ENCODE measurements around the gene EP300.

The EP300 gene

GRCh38 chr22:41215926-41216325, 123.5 kb downstream of the EP300 start:
- DNase-seq (ENCODE audit: extremely low spot score), result no peak
- TF ChIP-seq CTCF (IDR thresholded peaks at IDR 0.05; ENCODE audit: control extremely low read depth, extremely low read depth, low read depth, missing control alignments), result no peak
- POLR2A ChIA-PET, result no interaction called here
- CTCF ChIA-PET, result interaction anchor here (2.1 kb wide), 1 partner anchor 22 kb away, joined by 10 read pairs; no protein-coding TSS in a partner anchor

GRCh38 chr22:41216984-41217383, 124.6 kb downstream of the EP300 start:
- TF ChIP-seq CTCF (IDR thresholded peaks at IDR 0.05; ENCODE audit: control extremely low read depth, extremely low read depth, low read depth, missing control alignments), result no peak
- DNase-seq (ENCODE audit: extremely low spot score), result no peak
- ChIA-PET CTCF (interaction anchor here (1.1 to 2.1 kb wide), 4 partner anchors 9 to 97 kb away, joined by 3 to 10 read pairs (median 3); no protein-coding TSS in a partner anchor), POLR2A (interaction anchor here (1.2 kb wide), 1 partner anchor 9 kb away, joined by 3 read pairs; no protein-coding TSS in a partner anchor)

GRCh38 chr22:41217553-41218157, 125.3 kb downstream of the EP300 start:
- POLR2A ChIA-PET, result interaction anchor here (1.2 kb wide), 1 partner anchor 10 kb away, joined by 3 read pairs; no protein-coding TSS in a partner anchor
- TF ChIP-seq CTCF (IDR thresholded peaks at IDR 0.05; ENCODE audit: control extremely low read depth, extremely low read depth, low read depth, missing control alignments), result no peak
- CTCF ChIA-PET, result interaction anchor here (1.1 to 2.1 kb wide), 5 partner anchors 10 to 98 kb away, joined by 3 to 10 read pairs (median 3); no protein-coding TSS in a partner anchor
- peak; percentile 77 for DNase-seq (ENCODE audit: extremely low spot score)

GRCh38 chr22:41222846-41223507, 130.6 kb downstream of the EP300 start:
- no peak for DNase-seq (ENCODE audit: extremely low spot score)
- CTCF ChIA-PET, result interaction anchor here (0.8 to 1.6 kb wide), 3 partner anchors 9 to 300 kb away, joined by 3 to 6 read pairs (median 5); no protein-coding TSS in a partner anchor

GRCh38 chr22:41223535-41223934, 131.1 kb downstream of the EP300 start:
- ChIA-PET CTCF (interaction anchor here (1.4 to 6.1 kb wide), 3 partner anchors 9 to 14 kb away, joined by 5 to 31 read pairs (median 6); no protein-coding TSS in a partner anchor), POLR2A (no interaction called here)
- no peak for TF ChIP-seq CTCF (IDR thresholded peaks at IDR 0.05; ENCODE audit: control extremely low read depth, extremely low read depth, low read depth, missing control alignments)
- no peak for DNase-seq (ENCODE audit: extremely low spot score)

More at GRCh38 chr22:41222846-41223507, 130.6 kb downstream of the EP300 start:
- POLR2A ChIA-PET, result no interaction called here
- TF ChIP-seq CTCF (IDR thresholded peaks at IDR 0.05; ENCODE audit: control extremely low read depth, extremely low read depth, low read depth, missing control alignments), result no peak

Measured in GM10248 (cell line).